K562 (cell line): ENCODE measurements around the gene RPL7L1.

Source experiments
- ARHGAP35 ChIP-seq: fragments of 450-650 bp; IDR thresholded peaks from 2 replicates; pipeline ENCODE4 v1.6.1; 2018; ENCODE audit not compliant: partially characterized antibody
- BRF1 ChIP-seq: IDR thresholded peaks from 3 replicates; pipeline ENCODE4 v1.6.1; 2011; ENCODE audit warnings: borderline replicate concordance, mild to moderate bottlenecking; ENCODE audit not compliant: insufficient read length; ENCODE audit errors: extremely low read depth
- EHMT2 ChIP-seq: fragments of 450-650 bp; IDR thresholded peaks from 2 replicates; pipeline ENCODE4 v1.6.1; 2018; ENCODE audit warnings: antibody characterized with exemption
- EP300 ChIP-seq: IDR thresholded peaks from 2 replicates; pipeline ENCODE4 v1.6.1; 2012; ENCODE audit warnings: low read length, improper control_type of control experiment
- FOXK1 ChIP-seq: sonication (generic); formaldehyde crosslinking; IDR thresholded peaks from 2 replicates; pipeline ENCODE4 v1.8.0; 2022; ENCODE audit warnings: missing genetic modification reagents, mild to moderate bottlenecking, borderline replicate concordance
- FUS ChIP-seq: fragments of 200-400 bp; formaldehyde crosslinking; optimal IDR thresholded peaks from 2 replicates; pipeline ENCODE3; 2017; ENCODE audit warnings: low read depth, low read length
- POLR2A ChIP-seq: fragments of 450-650 bp; conservative IDR thresholded peaks from 2 replicates; pipeline ENCODE4 v1.6.1; 2016
- RFX5 ChIP-seq: IDR thresholded peaks from 2 replicates; pipeline ENCODE4 v1.6.1; 2011; ENCODE audit warnings: low read depth, mild to moderate bottlenecking, improper control_type of control experiment, low read length
- WHSC1 ChIP-seq: IDR thresholded peaks from one replicate; pipeline ENCODE4 v1.6.1; 2012; ENCODE audit warnings: low read length, control low read depth, inconsistent platforms
- ZFP36 ChIP-seq: fragments of 150-350 bp; IDR thresholded peaks from 2 replicates; pipeline ENCODE4 v1.6.1; 2018; ENCODE audit warnings: low read length, low read depth; ENCODE audit not compliant: partially characterized antibody
- ZFP91 ChIP-seq: sonication (generic); formaldehyde crosslinking; IDR thresholded peaks from 2 replicates; pipeline ENCODE4 v1.8.0; 2022; ENCODE audit warnings: mild to moderate bottlenecking, missing genetic modification reagents
- TF ChIP-seq, protein P1 (sequence below): fragments of 250-450 bp; sonication (Bioruptor Pico); IDR thresholded peaks from 2 replicates; pipeline ENCODE4 v1.5.0; 2022; ENCODE audit warnings: mild to moderate bottlenecking
- TF ChIP-seq, protein P2 (sequence below): fragments of 450-650 bp; formaldehyde crosslinking; IDR thresholded peaks from 2 replicates; pipeline ENCODE4 v1.4.0; 2020; ENCODE audit warnings: mild to moderate bottlenecking, mixed read lengths

DNA sequence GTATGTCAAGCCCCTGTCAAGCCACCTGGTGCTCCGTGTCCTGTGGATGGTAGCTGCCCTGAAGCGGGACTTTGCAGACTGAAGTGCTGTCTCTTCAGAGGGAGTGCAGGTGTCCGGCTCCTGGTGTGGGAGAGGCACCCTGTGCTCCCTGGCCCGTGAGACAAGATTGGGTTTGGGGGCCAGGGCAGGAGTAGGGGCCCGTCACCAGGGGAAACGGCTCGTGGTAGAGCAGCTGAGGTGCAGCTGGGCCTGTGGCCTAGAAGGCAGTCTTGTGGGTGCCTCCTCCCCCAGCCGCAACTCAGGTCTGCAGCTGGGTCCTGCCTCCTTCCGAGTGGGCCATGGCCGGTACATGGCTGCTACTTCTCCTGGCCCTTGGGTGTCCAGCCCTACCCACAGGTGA lies 36.3 kb downstream of the RPL7L1 start, which contains the start of gene PTCRA:
- TF ChIP-seq WHSC1 = no peak
- TF ChIP-seq, protein P1, sequence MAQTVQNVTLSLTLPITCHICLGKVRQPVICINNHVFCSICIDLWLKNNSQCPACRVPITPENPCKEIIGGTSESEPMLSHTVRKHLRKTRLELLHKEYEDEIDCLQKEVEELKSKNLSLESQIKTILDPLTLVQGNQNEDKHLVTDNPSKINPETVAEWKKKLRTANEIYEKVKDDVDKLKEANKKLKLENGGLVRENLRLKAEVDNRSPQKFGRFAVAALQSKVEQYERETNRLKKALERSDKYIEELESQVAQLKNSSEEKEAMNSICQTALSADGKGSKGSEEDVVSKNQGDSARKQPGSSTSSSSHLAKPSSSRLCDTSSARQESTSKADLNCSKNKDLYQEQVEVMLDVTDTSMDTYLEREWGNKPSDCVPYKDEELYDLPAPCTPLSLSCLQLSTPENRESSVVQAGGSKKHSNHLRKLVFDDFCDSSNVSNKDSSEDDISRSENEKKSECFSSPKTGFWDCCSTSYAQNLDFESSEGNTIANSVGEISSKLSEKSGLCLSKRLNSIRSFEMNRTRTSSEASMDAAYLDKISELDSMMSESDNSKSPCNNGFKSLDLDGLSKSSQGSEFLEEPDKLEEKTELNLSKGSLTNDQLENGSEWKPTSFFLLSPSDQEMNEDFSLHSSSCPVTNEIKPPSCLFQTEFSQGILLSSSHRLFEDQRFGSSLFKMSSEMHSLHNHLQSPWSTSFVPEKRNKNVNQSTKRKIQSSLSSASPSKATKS (CRISPR knock-in tag) = no peak
- TF ChIP-seq, protein P2, sequence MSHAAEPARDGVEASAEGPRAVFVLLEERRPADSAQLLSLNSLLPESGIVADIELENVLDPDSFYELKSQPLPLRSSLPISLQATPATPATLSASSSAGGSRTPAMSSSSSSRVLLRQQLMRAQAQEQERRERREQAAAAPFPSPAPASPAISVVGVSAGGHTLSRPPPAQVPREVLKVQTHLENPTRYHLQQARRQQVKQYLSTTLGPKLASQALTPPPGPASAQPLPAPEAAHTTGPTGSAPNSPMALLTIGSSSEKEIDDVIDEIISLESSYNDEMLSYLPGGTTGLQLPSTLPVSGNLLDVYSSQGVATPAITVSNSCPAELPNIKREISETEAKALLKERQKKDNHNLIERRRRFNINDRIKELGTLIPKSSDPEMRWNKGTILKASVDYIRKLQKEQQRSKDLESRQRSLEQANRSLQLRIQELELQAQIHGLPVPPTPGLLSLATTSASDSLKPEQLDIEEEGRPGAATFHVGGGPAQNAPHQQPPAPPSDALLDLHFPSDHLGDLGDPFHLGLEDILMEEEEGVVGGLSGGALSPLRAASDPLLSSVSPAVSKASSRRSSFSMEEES = no peak
- no peak for TF ChIP-seq ZFP36
- no peak for TF ChIP-seq BRF1
- no peak for TF ChIP-seq EP300
- no peak for TF ChIP-seq ZFP91
- TF ChIP-seq FOXK1 (CRISPR knock-in tag) = no peak
- no peak for TF ChIP-seq POLR2A
- TF ChIP-seq FUS = no peak
- TF ChIP-seq EHMT2 = no peak
- TF ChIP-seq RFX5 = no peak
- TF ChIP-seq ARHGAP35 = no peak
